ENCODE data around the gene CHPT1.
A peak's percentile ranks its signal among the peaks of the same experiment; 100 is the strongest.
"Not testable (repeated sequence)": the region's sequence is repeated elsewhere in the genome, so short reads cannot be mapped to it uniquely, and the experiment has no call there.

CHPT1 gene

GRCh38 chr12:101729842-101730241 lies 32.4 kb downstream of the CHPT1 start:
- DNase-seq, result no peak

DNA sequence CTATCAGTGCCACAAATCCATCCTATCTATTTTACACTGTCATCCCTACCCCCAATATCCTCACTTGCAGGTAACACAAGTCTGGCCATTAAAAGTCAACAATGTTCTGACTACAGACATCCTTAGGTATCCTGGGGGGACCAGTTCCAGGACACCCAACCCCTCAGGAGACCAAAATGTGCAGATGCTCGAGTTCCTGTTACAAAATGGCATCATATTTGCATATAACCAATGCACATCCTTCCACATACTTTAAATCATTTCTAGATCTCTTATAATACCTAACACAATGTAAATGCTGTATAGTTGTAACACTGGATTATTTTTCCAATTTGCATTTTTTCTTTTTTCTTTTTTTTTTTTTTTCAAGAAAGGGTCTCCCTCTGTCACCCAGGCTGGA lies 34.9 kb downstream of the CHPT1 start:
- DNase-seq, result no peak

DNA sequence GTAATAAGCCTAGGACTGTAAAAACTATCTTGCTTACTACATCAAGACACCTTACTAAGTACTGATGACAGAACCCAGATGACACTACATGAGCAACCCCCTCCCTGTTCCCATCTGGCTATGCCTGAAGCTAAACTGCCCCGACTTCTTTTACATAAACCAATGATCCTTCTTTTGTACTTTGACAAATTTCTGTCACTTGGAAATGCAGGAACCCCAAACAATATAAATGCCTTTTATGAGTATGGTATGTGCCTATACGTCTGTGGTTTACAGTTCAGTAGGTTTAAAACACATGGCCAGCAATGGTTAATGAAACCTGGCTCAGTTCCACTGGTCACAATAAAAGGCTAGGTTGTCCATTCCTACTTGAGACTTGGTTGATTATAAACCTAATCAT lies 35.7 kb downstream of the CHPT1 start:
- no peak for DNase-seq

DNA sequence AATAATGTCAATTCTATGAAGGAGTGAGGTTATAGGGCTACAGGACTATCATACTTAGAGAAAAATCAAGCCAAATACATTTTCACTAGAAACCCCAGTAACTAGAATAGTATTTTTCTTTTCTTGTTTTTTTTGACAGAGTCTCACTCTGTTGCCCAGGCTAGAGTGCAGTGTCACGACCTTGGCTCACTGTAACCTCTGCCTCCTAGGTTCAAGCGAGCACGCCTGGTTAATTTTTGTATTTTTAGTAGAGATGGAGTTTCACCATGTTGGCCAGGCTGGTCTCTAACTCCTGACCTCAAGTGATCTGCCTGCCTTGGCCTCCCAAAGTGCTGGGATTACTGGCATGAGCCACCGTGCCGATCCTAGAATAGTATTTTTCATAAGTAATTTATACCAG lies 37.0 kb downstream of the CHPT1 start:
- not testable (repeated sequence) for DNase-seq

- no peak for DNase-seq
Observed at GRCh38 chr12:101737476-101737875, 40.0 kb downstream of the CHPT1 start.

DNA sequence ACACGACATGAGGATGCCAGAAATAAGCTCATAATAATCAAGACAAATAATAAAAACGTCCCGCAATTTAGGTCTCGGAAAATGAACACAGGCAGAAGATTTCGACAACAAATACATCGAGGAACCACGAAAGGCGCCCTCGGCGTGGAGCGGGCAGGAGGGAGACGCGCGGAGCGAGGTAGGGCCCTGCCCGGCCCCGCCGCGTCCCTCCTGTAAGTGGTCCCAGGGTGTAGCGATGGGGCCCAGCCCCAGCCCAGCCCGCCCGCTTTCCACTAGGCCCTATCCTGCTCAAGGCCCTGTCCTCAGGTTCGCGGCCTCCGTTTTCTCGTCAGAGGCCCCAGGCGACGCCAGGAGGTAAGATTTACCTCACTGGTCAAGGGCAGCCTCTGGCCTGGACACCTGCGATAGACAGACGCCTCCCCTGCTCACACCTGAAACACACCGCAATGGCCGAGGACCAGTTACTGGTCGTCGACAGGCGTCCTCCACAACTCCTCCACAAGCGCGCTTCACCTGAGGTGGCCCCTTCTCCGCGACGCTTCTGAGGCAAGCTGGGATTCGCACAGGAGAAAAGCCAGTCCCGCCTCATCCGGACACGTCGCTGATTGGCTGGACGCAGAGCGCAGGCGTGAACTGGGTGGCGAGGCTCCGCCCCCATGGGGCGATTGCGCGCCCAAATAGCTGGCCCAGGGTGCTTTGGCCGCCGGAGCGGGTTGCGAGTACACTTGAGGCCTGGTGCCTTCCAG lies 41.7 kb downstream of the CHPT1 start, which contains the start of gene SYCP3:
SYCP3 (minus strand) TSS at position 543 of the 746 bp plus-strand sequence. CDS start 1,527 bp downstream, outside the sequence.
- DNase-seq, result no peak

DNA sequence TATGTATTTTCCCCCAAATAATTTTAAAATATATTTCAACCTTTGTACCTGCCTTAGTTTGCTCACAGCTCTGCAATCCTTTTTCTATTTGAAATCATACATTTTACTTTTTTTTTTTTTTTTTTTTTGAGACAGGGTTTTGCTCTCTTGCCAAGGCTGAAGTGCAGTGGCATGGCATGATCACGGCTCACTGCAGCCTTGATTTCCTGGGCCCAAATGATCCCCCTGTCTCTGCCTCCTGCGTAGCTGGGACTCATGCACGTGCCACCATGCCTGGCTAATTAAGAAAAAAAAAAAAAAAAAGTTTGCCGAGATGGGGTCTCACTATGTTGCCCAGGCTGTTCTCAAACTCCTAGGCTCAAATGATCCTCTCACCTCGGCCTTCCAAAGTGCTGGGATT lies 43.1 kb downstream of the CHPT1 start:
- no peak for DNase-seq

DNA sequence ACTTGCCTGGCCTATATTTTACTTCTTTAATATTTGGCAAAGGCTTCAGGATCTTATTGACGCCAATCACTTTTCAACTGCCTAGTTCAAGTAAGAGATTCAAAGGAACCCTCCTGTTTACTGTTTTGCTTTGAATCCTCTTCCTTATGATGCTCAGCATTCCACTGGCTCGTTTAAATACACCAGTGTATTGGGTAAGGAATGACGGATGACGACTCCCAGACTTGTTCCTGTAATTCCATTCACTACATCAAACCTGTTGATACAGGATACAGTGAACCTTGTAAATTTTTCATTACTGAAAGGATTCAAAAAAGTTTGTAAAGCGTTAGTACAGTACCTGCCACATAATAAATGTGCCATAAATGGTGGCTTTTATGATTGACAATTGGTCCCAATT lies 43.5 kb downstream of the CHPT1 start:
- no peak for DNase-seq

DNA sequence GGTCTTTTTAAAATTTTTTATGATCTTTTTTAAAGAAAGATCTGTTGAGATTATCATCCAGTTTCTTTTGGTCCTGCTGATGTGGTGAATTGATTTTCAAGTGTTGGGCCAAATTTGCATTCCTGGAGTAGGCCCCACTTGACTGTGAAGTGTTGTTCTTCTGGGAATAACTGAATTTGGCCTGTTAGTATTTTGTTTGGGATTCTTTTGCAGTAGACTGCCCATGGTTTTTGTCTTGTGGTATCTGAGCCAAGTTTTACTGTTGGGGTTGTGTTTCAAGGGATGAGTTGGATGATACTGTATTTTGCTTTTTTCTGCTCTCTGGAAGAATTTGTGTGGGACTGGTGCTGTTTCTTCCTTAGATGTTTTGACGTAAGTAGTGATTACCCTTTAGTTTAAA lies 45.8 kb downstream of the CHPT1 start:
- no peak for DNase-seq

- no peak for DNase-seq
Observed at GRCh38 chr12:101743724-101744472, 46.5 kb downstream of the CHPT1 start.

GRCh38 chr12:101745481-101745880 lies 48.0 kb downstream of the CHPT1 start:
- DNase-seq, result no peak

DNA sequence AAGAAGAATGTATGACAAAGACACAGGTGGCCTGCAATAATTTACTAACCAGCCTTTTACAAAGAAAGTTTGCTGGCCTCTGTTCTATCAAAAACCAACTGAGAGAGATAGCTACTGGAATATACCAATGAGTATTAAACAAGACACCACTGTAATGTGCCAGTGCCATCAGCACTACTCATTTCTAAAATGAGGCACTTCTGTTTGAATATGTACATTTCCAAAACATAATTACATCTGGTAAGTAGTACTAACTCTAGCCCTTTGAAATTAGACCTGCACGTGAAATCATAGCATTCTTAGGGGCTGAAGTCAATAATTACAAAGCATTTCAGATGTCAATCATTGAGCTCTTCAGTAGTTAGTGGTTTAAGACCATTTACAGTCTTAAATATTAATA lies 48.8 kb downstream of the CHPT1 start:
- no peak for DNase-seq

DNA sequence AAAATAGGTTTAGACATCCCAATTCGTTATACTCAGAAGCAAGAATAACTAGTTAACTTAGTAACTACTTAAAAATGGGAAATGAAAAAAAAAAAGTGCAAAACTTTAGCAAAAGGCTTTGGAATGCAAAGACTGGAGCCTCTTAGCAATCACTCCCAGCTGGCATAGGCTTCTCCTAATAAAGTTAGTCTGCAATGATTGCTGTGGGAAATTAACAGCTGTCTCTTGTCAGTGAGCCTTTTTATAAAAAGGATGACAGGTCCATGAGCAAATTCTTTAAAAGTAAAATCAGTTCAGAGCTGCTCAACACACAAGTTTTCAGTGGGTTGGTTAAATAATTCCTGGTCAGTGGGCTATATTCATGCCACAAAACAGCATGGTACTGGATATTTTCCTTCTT lies 49.2 kb downstream of the CHPT1 start:
- DNase-seq, result no peak

- DNase-seq, result no peak
Observed at GRCh38 chr12:101747697-101748096, 50.3 kb downstream of the CHPT1 start.

GRCh38 chr12:101748907-101749306 lies 51.5 kb downstream of the CHPT1 start:
- DNase-seq, result no peak

DNA sequence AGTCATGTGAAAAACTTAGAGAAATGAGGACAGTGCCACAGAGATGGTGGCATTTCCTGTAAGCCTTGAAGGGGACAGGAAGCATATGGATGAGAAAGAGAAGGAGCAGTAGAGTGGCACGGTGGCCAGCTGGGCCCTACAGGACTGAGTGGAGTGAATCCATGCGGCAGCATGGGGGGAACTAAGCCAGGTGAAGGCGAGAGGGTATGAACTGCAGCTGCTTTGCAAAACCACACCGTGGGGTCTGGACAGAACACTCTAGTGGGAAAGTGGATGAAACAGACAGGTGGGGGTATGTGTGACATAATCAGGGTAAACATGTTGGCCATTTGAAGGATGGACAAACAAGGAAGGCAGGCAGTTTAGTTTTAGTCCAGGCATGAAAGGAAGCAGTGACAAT lies 52.2 kb downstream of the CHPT1 start:
- DNase-seq, result no peak

- no peak for DNase-seq
Observed at GRCh38 chr12:101750152-101750551, 52.7 kb downstream of the CHPT1 start.

GRCh38 chr12:101759396-101760047 lies 62.1 kb downstream of the CHPT1 start:
- peak; percentile 23 for DNase-seq

DNA sequence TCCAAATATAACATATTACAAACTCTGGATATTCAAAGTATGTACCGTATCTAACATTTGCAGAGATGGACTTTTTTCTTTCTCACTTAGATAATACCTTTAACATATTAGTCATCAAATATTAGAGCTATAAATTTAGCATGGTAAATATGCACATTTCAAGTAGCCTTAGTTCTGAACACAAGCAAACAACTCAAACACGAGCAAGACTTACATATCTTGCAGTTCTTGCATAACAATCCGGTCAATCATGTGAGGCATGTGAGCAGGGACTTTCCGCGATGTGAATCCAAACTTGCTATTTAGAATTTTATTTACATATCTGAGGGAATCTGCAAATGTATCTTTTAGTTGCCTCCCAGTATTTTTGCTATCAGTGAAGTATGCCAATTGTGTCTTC lies 63.9 kb downstream of the CHPT1 start:
- no peak for DNase-seq

DNA sequence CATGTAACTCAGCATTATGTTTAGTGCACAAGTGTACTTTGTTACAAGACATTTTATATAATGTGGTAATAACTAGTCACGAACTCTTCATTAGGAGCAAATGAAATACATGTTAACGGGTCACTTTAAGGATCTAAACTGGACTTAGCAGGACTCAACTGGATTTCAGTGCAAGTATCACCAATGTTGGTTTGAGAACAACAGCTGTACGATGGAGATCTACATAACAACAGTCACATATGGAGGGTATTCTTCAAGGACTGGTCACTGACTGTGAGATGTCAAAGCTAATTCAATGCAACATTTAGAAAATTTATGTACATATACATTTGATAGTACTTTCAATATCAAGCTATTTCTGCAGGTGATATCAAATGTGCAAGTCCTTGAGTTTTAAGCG lies 64.3 kb downstream of the CHPT1 start:
- no peak for DNase-seq

DNA sequence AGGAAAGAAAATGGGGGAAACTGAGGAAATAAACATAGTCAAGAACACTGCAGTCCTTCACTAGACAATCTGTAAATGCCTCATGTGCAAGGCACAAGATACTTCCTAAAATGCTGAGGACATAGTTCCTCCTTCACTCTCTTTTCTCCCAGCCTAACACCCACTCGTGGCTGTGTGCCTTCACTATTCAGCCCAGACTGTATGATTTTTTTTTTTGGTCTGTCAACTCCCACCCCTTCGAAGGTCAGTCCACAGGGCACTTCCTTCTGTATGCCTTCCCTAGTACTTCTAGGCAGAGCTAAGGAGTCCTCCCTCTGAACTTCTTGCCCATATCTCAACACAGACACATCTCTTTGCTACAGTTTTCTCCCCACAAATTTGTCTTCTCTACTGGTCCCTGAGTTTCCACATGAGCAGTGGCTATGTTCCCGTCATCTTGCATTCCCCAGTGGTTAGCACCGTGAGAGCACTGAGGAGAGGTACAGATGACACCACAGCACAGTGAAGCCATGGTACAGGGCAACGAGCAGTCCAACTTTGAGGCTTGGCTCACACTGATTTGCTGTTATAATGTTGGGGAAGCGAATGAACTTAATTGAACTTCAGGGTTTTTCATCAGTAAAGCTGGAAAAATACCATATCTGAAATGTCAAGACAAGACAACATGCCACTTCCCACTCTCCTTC lies 65.9 kb downstream of the CHPT1 start:
- DNase-seq, result no peak

- no peak for DNase-seq
Observed at GRCh38 chr12:101764051-101764792, 66.8 kb downstream of the CHPT1 start.

DNA sequence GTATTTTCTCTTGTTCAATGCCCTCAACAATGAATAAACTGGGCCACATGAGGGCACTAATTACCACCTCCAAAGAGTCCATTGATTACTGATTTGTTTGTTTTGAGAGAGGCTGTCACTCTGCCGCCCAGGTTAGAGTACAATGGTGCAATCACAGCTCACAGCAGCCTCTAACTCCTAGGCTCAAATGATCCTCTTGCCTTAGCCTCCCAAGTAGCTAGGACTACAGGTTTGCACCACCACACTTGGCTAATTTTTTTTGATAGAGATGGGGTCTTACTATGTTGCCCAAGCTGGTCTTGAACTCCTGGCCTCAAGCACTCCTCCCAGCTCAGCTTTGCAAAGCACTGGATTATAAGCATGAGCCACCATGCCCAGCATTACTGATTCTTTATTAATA lies 70.1 kb downstream of the CHPT1 start:
- DNase-seq, result no peak

Measured in kidney glomerular epithelial cell (primary cell).